Right lobe of liver (tissue), 6 donors: ENCODE measurements around the gene ERFE. TPM values are rescaled to one million over a fixed set of nuclear protein-coding genes. Genes with fewer than 3 reads are reported as not detected.
A peak's percentile ranks its signal among the peaks of the same experiment; 100 is the strongest.

Source experiments
- ATAC-seq, 4 donors: fragments of 200-7000 bp; cut with Tn5 transposase; one replicate each; pipeline ENCODE4 v1.9.1; 2020; ENCODE audit warnings: mild to moderate bottlenecking in 4 of 4, moderate library complexity in 4 of 4
- DNase-seq, 3 donors: peaks; one replicate each; pipeline ENCODE4 v3.0.0-alpha.2; 2020
- H3K27ac ChIP-seq, 3 donors: fragments of 200-600 bp; one replicate each; pipeline ENCODE4 v1.8.0; 2022
- H3K27me3 ChIP-seq, 2 donors: fragments of 200-600 bp; one replicate each; pipeline ENCODE4 v1.8.0; 2022
- H3K36me3 ChIP-seq, 4 donors: fragments of 200-600 bp; sonication (generic) in 1 of 4; one replicate each; pipeline versions ENCODE4 v1.5.1 to v1.8.0; 2017 to 2022; ENCODE audit warnings: control low read depth in 1 of 4
- H3K4me1 ChIP-seq, 4 donors: fragments of 200-600 bp; sonication (generic) in 1 of 4; one replicate each; pipeline versions ENCODE4 v1.5.1 to v1.8.0; 2017 to 2022; ENCODE audit warnings: control low read depth in 1 of 4
- H3K4me3 ChIP-seq, 3 donors: fragments of 200-600 bp; one replicate each; pipeline ENCODE4 v1.8.0; 2022
- H3K9me3 ChIP-seq, 4 donors: fragments of 200-600 bp; sonication (generic) in 1 of 4; one replicate each; pipeline versions ENCODE4 v1.5.1 to v1.8.0; 2017 to 2022; ENCODE audit warnings: control low read depth in 1 of 4
- CTCF ChIP-seq, 4 donors: fragments of 200-600 bp in 3 of 4; fragments of 450-650 bp in 1 of 4; IDR thresholded peaks; one replicate each; pipeline versions ENCODE4 v1.5.1 to v1.8.0; 2016 to 2022; ENCODE audit warnings: antibody characterized with exemption in 4 of 4, mild to moderate bottlenecking in 2 of 4
- POLR2A ChIP-seq: fragments of 450-650 bp; IDR thresholded peaks from one replicate; pipeline ENCODE4 v1.6.1; 2017; ENCODE audit warnings: antibody characterized with exemption, mild to moderate bottlenecking
- WGBS: methylation state at CpG from one replicate; pipeline ENCODE4 v1.1.6; 2018; ENCODE audit warnings: low coverage, low lambda C conversion rate; ENCODE audit not compliant: insufficient coverage; ENCODE audit errors: missing lambda C conversion rate; 5-methylcytosine and 5-hydroxymethylcytosine counted together
- intact Hi-C, 2 donors: fragments of 100-400 bp; cut with DNase I; formaldehyde crosslinking; loops; one replicate each; pipeline versions ENCODE4 v1.11.2 to v1.14.1; 2022
- total RNA-seq, 6 experiments: library from RNA; depleted of rRNA in 2 of 6; stranded (reverse); fragments of >200 nt in 2 of 6; fragmentation: NEBNext Ultra II Directional in 3 of 6; extraction: Animal tissue kit (Norgen Biotek cat#: 25700) in 3 of 6; gene quantifications; one replicate each; pipeline versions ENCODE4 v1.1.0 to v1.2.4, GENCODE V29; 2016 to 2023
- donor health status: DM: no; HTN: yes; CAD: no.
- donor health status: DM: no; HTN: no; CAD: no.
- donor health status: DM: no; HTN: no; CAD: no.
- donor health status: DM: no; HTN: yes; CAD: no.
- donor health status: DM: no; HTN: yes; CAD: no.

ERFE gene
- total RNA-seq, 6 experiments from 2014 or later: 0.27 to 1.4 (median 0.31) TPM; not detected in 3

DNA sequence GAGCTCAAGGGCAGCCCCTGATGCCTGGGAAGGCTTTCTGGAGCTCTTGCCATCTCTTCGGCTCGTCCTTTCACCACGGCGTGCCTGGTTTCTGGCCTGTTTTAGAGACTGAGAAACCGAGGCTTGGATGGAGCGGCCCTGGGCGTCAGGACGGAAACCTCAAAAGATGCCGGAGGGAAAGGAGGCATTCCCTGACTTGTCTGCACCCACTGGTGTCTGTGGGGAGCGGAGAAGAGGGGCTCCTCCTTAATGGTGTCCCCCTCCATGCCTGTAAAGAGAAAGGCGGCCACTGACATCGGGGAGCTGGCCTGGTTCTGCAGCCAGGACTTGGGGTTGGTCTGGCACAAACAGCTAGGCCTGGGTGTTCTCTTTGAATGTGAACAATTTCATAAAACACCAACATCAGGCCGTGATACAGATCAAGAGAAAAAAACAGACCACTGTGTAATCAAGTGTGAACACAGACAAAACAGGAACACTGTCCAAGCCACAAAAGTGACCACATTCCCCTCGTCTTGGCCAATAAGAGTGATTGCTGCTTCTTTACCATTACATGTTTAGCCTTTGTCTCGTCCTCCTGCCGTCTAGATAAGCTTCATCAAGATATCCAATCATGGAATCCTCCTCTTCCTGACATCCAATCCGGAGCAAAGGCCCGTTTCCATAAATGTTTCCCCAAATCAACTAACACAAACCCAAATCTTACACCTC, 45.4 kb downstream of the ERFE start:
- no peak for TF ChIP-seq POLR2A
- TF ChIP-seq CTCF (IDR thresholded peaks at IDR 0.05): no peak
- no peaks in the 10 kb centered on the region for H3K36me3 ChIP-seq
- H3K27ac ChIP-seq: peak overlapping the region; percentile 67 to 92 (median 72)
- DNase-seq: no peak
- WGBS: 48% methylated on average over 10 of the region's 18 CpGs
- H3K9me3 ChIP-seq: no peaks in the 10 kb centered on the region
- H3K4me1 ChIP-seq: peaks cover 0 to 15% (median 7%) of the 10 kb centered on the region in 4 donors
- intact Hi-C loops: no loop called here
- H3K27me3 ChIP-seq: no peaks in the 10 kb centered on the region
- peak overlapping the region; percentile 38 to 97 (median 53) for H3K4me3 ChIP-seq
- ATAC-seq: peak in 3 of 4 donors; percentile 4 to 48 (median 21)

- no peak for ATAC-seq
Measured at GRCh38 chr2:238207006-238207405, 48.2 kb downstream of the ERFE start.

GRCh38 chr2:238216651-238217184, 57.9 kb downstream of the ERFE start:
- H3K27me3 ChIP-seq: no peaks in the 10 kb centered on the region
- H3K4me1 ChIP-seq: peaks cover 0 to 11% (median 3%) of the 10 kb centered on the region in 4 donors
- intact Hi-C loops: no loop called here
- H3K36me3 ChIP-seq: no peaks in the 10 kb centered on the region
- 23% methylated on average over 2 of the region's 2 CpGs for WGBS
- H3K9me3 ChIP-seq: no peaks in the 10 kb centered on the region
- no peak for TF ChIP-seq CTCF (IDR thresholded peaks at IDR 0.05)
- TF ChIP-seq POLR2A: no peak
- no peak overlapping the region for H3K4me3 ChIP-seq
- ATAC-seq (peak; percentile 93 to 97 (median 97)), DNase-seq (peak in 1 of 3 donors; percentile 78)
- H3K27ac ChIP-seq: peak overlapping the region in 1 of 3 donors; percentile 20

More at GRCh38 chr2:238207006-238207405, 48.2 kb downstream of the ERFE start:
- Histone ChIP-seq H3K27ac (no peak overlapping the region), H3K9me3 (no peaks in the 10 kb centered on the region), H3K27me3 (no peaks in the 10 kb centered on the region), H3K36me3 (no peaks in the 10 kb centered on the region), H3K4me3 (no peak overlapping the region), H3K4me1 (peaks cover 0 to 6% (median 1%) of the 10 kb centered on the region in 4 donors)
- intact Hi-C loops: no loop called here
- TF ChIP-seq POLR2A (no peak), CTCF (IDR thresholded peaks at IDR 0.05) (no peak)
- WGBS: 47% methylated on average over 7 of the region's 7 CpGs
- no peak for DNase-seq

Other genes starting within 250 kb of the ERFE start
- gene UBE2F, start 192.0 kb upstream of the ERFE start, total RNA-seq: 10 to 100 TPM; 23.3 to 44.9 (median 28.3) TPM
- gene SCLY, start 98.0 kb upstream of the ERFE start, total RNA-seq: 10 to 100 TPM; 24.4 to 54.2 (median 35.9) TPM
- 1 to 10 TPM in 1 of 6 experiments, under 1 TPM in 5; 0.11 to 1.1 (median 0.50) TPM for gene ESPNL, start 58.6 kb upstream of the ERFE start, total RNA-seq
- gene KLHL30, start 20.3 kb upstream of the ERFE start, total RNA-seq: under 1 TPM in 4 of 6 experiments, not detected in 2; 0.04 to 0.19 (median 0.11) TPM
- 10 to 100 TPM in 5 of 6 experiments, 1 to 10 TPM in 1; 9.8 to 24.3 (median 16.8) TPM for gene ILKAP, start 44.7 kb downstream of the ERFE start, total RNA-seq
- 1 to 10 TPM; 1.7 to 8.3 (median 3.8) TPM for gene HES6, start 81.1 kb downstream of the ERFE start, total RNA-seq
- gene PER2, start 129.6 kb downstream of the ERFE start, total RNA-seq: 10 to 100 TPM in 1 of 6 experiments, 1 to 10 TPM in 5; 4.5 to 12.5 (median 6.1) TPM
- gene TRAF3IP1, start 161.5 kb downstream of the ERFE start, total RNA-seq: 10 to 100 TPM in 2 of 6 experiments, 1 to 10 TPM in 4; 4.6 to 12.0 (median 8.3) TPM